Neural progenitor cell (in vitro differentiated cells): ENCODE results near the gene FAM83F. TPM values are rescaled to one million over a fixed set of nuclear protein-coding genes. Genes with fewer than 3 reads are reported as not detected.

Source experiments
- DNase-seq: peaks from one replicate; pipeline ENCODE4 v3.0.0-alpha.2; 2016; ENCODE audit warnings: low spot score
- H2AFZ ChIP-seq: fragments of 200-600 bp; sonication (generic); replicated peaks from 2 replicates; pipeline ENCODE4 v1.6.1; 2016; ENCODE audit warnings: antibody characterized with exemption
- H3F3A ChIP-seq: fragments of 200-600 bp; sonication (generic); 2 replicates; pipeline ENCODE4 v1.6.1; 2016; ENCODE audit warnings: antibody characterized with exemption, low read depth
- H3K27ac ChIP-seq: fragments of 200-600 bp; sonication (generic); 2 replicates; pipeline ENCODE4 v1.5.1; 2016; ENCODE audit warnings: mild to moderate bottlenecking
- H3K27me3 ChIP-seq: fragments of 200-600 bp; sonication (generic); 2 replicates; pipeline ENCODE4 v1.6.1; 2016; ENCODE audit warnings: mild to moderate bottlenecking, moderate library complexity
- H3K36me3 ChIP-seq: fragments of 200-600 bp; sonication (generic); 2 replicates; pipeline ENCODE4 v1.5.1; 2016
- H3K4me1 ChIP-seq: fragments of 200-600 bp; sonication (generic); 2 replicates; pipeline ENCODE4 v1.6.1; 2016; ENCODE audit warnings: mixed run types
- H3K4me2 ChIP-seq: fragments of 200-600 bp; sonication (generic); 2 replicates; pipeline ENCODE4 v1.6.1; 2016
- H3K4me3 ChIP-seq: fragments of 200-600 bp; sonication (generic); 2 replicates; pipeline ENCODE4 v1.5.1; 2016
- H3K79me2 ChIP-seq: fragments of 200-600 bp; sonication (generic); 2 replicates; pipeline ENCODE4 v1.6.1; 2016; ENCODE audit warnings: low read depth
- H3K9ac ChIP-seq: fragments of 200-600 bp; sonication (generic); 2 replicates; pipeline ENCODE4 v1.6.1; 2016
- H3K9me3 ChIP-seq: fragments of 200-600 bp; sonication (generic); 2 replicates; pipeline ENCODE4 v1.5.1; 2016; ENCODE audit warnings: low read depth
- H4K20me1 ChIP-seq: fragments of 200-600 bp; sonication (generic); 2 replicates; pipeline ENCODE4 v1.6.1; 2016; ENCODE audit warnings: low read depth
- H3K27ac Mint-ChIP-seq: 3 replicates; pipeline ENCODE4 v1.8.0; 2021; ENCODE audit warnings: mixed read lengths
- H3K27me3 Mint-ChIP-seq: 2 replicates; pipeline ENCODE4 v1.8.0; 2022; ENCODE audit warnings: low read depth, mild to moderate bottlenecking, inconsistent platforms, moderate library complexity, mixed read lengths; ENCODE audit not compliant: insufficient read depth
- H3K36me3 Mint-ChIP-seq: 3 replicates; pipeline ENCODE4 v1.8.0; 2021; ENCODE audit warnings: mixed read lengths
- H3K4me1 Mint-ChIP-seq: 3 replicates; pipeline ENCODE4 v1.8.0; 2021; ENCODE audit warnings: mixed read lengths
- H3K4me3 Mint-ChIP-seq: 3 replicates; pipeline ENCODE4 v1.8.0; 2021; ENCODE audit warnings: mild to moderate bottlenecking, moderate library complexity, mixed read lengths
- H3K9me3 Mint-ChIP-seq: 3 replicates; pipeline ENCODE4 v1.8.0; 2020; ENCODE audit warnings: mixed read lengths
- CTCF ChIP-seq: fragments of 200-600 bp; sonication (generic); IDR thresholded peaks from 2 replicates; pipeline ENCODE4 v1.5.1; 2017; ENCODE audit warnings: antibody characterized with exemption, mild to moderate bottlenecking
- EZH2 ChIP-seq: fragments of 200-600 bp; sonication (generic); IDR thresholded peaks from 2 replicates; pipeline ENCODE4 v1.6.1; 2017; ENCODE audit warnings: antibody characterized with exemption, mild to moderate bottlenecking, moderate library complexity
- EZH2phosphoT487 ChIP-seq: fragments of 200-600 bp; sonication (generic); IDR thresholded peaks from 2 replicates; pipeline ENCODE4 v1.6.1; 2017; ENCODE audit warnings: antibody characterized with exemption
- total RNA-seq: library from RNA; depleted of rRNA; stranded (reverse); fragments of >200 nt; gene quantifications from 2 replicates; pipeline ENCODE4 v1.2.3, GENCODE V29; 2015; ENCODE audit warnings: low replicate concordance

Gene FAM83F
- total RNA-seq, 1 donor from 2014 or later: 0.09 TPM

GRCh38 chr22:40009292-40009774 lies 14.6 kb downstream of the FAM83F start:
- peak overlapping the region; percentile 13 for H3K27ac Mint-ChIP-seq
- Histone ChIP-seq H4K20me1 (peaks cover 4% of the 10 kb centered on the region), H3K79me2 (no peaks in the 10 kb centered on the region), H3K27me3 (peaks cover 17% of the 10 kb centered on the region), H3K9me3 (no peaks in the 10 kb centered on the region), H3K27ac (no peak overlapping the region), H3K4me1 (peaks cover 29% of the 10 kb centered on the region), H3K4me2 (peak overlapping the region; percentile 72), H3K9ac (no peak overlapping the region), H2AFZ (no peak overlapping the region), H3F3A (peaks cover 25% of the 10 kb centered on the region), H3K4me3 (peak overlapping the region; percentile 14), H3K36me3 (no peaks in the 10 kb centered on the region)
- H3K4me1 Mint-ChIP-seq: peaks cover 58% of the 10 kb centered on the region
- TF ChIP-seq EZH2phosphoT487: no peak
- no peak for TF ChIP-seq CTCF
- no peak for TF ChIP-seq EZH2
- H3K36me3 Mint-ChIP-seq: no peaks in the 10 kb centered on the region
- H3K4me3 Mint-ChIP-seq: no peak overlapping the region
- peak; percentile 92 for DNase-seq
- H3K27me3 Mint-ChIP-seq: peaks cover 24% of the 10 kb centered on the region
- H3K9me3 Mint-ChIP-seq: no peaks in the 10 kb centered on the region

GRCh38 chr22:40009951-40010671 lies 15.4 kb downstream of the FAM83F start:
- Histone ChIP-seq H3K27me3 (peaks cover 17% of the 10 kb centered on the region), H3K9ac (no peak overlapping the region), H3K36me3 (no peaks in the 10 kb centered on the region), H3K4me1 (peaks cover 29% of the 10 kb centered on the region), H4K20me1 (peaks cover 4% of the 10 kb centered on the region), H3F3A (peaks cover 25% of the 10 kb centered on the region), H3K27ac (no peak overlapping the region), H3K4me2 (peak overlapping the region; percentile 72), H3K4me3 (peak overlapping the region; percentile 14), H3K79me2 (no peaks in the 10 kb centered on the region), H3K9me3 (no peaks in the 10 kb centered on the region), H2AFZ (no peak overlapping the region)
- no peak for DNase-seq
- Mint-ChIP-seq H3K27me3 (peaks cover 24% of the 10 kb centered on the region), H3K9me3 (no peaks in the 10 kb centered on the region), H3K36me3 (no peaks in the 10 kb centered on the region), H3K27ac (peak overlapping the region; percentile 13), H3K4me1 (peaks cover 58% of the 10 kb centered on the region), H3K4me3 (no peak overlapping the region)
- TF ChIP-seq EZH2 (no peak), CTCF (no peak), EZH2phosphoT487 (no peak)

- Mint-ChIP-seq H3K36me3 (no peaks in the 10 kb centered on the region), H3K27me3 (peaks cover 24% of the 10 kb centered on the region)
- no peaks in the 10 kb centered on the region for H3K79me2 ChIP-seq
Observed at GRCh38 chr22:40010746-40011145, 16.0 kb downstream of the FAM83F start.

More at GRCh38 chr22:40010746-40011145, 16.0 kb downstream of the FAM83F start:
- H3K4me1 Mint-ChIP-seq: peaks cover 55% of the 10 kb centered on the region
- Histone ChIP-seq H3K4me1 (peaks cover 25% of the 10 kb centered on the region), H3K4me2 (peak overlapping the region; percentile 72), H3K27me3 (peaks cover 17% of the 10 kb centered on the region), H3K27ac (no peak overlapping the region), H3K4me3 (no peak overlapping the region), H3F3A (peaks cover 25% of the 10 kb centered on the region), H3K9me3 (no peaks in the 10 kb centered on the region), H3K9ac (no peak overlapping the region), H2AFZ (no peak overlapping the region), H3K36me3 (no peaks in the 10 kb centered on the region), H4K20me1 (peaks cover 4% of the 10 kb centered on the region)
- DNase-seq: no peak
- no peak for TF ChIP-seq CTCF
- no peak for TF ChIP-seq EZH2
- no peak for TF ChIP-seq EZH2phosphoT487
- no peak overlapping the region for H3K4me3 Mint-ChIP-seq
- H3K9me3 Mint-ChIP-seq: no peaks in the 10 kb centered on the region
- H3K27ac Mint-ChIP-seq: no peak overlapping the region
